SK-MEL-5 (cell line): ENCODE measurements around the gene PPP2R5C. TPM values are rescaled to one million over a fixed set of nuclear protein-coding genes. Genes with fewer than 3 reads are reported as not detected.

Experiments used
- DNase-seq: peaks from one replicate; pipeline ENCODE4 v3.0.0-alpha.2; 2016; ENCODE audit warnings: low read depth, low spot score
- in situ Hi-C: cut with HindIII; loops from 2 replicates; pipeline ENCODE4 v1.10.0; 2016; ENCODE audit warnings: low sequenced_read_pairs, high pct_unique_total_duplicates, low pct_unique_long_range_greater_than_20kb
- total RNA-seq: library from RNA; depleted of rRNA; stranded (reverse); fragments of >200 nt; shearing (Covaris generic); gene quantifications from 2 replicates; pipeline ENCODE4 v1.2.3, GENCODE V29; 2014

Gene PPP2R5C
- total RNA-seq, 1 experiment from 2014 or later: 235 TPM

DNA sequence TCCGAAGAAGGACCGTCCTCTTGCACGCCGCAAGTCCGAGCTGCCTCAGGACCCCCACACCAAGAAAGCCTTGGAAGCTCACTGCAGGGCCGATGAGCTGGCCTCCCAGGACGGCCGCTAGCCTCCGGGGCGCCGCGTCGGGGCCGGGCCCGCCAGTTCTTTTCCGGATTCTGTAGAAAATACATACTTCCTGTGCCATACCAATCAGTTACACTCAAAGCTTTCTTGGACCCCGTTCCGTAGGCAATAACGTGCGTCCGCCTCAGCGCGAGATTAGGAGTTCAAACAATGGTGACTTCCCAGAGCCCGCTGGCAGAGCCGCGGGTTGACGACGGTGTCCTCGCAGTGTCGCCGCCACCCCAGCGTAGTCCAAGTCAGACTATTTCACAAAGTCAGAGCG, 163.6 kb downstream of the PPP2R5C start:
- DNase-seq: no peak
- in situ Hi-C loops: no loop called here

DNA sequence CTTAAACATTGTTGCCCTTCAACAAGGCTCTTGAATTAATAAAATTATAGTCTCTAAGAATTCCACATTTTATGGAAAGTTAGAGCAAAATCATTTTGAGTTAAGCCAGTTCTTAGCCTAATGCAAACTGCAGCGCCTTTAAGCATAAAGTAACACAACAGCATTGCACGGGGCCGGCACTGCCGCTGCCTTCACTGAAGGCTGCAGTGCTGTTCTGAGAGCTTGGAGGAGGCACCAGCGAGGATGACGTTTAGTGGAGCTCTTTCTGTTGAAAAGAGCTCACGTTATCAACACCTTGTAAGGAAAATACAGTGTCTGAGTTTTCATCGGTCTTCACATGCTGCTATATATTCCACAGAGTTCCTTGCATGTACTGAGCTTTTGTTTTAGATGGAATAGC, 164.6 kb downstream of the PPP2R5C start:
- no peak for DNase-seq
- in situ Hi-C loops: no loop called here

DNA sequence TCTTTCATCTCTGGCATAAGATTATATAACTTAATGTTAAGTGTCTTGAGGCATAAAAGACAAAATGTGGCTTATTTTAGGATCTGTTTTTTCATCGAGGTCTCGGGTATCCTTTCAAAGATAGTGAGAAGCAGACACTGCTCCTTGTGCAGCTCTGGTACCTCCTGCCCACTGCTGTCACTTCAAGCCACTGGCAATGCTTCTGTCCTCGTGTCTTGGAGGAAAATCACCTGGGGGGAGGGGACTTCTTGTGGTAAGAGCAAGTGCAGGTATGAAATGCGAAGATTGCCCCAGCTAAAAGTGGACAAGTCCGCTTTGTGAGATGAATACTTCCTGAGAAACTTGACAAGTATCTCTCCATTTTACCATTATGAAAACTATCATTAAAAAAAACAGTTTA, 165.1 kb downstream of the PPP2R5C start:
- DNase-seq: no peak
- in situ Hi-C loops: no loop called here

DNA sequence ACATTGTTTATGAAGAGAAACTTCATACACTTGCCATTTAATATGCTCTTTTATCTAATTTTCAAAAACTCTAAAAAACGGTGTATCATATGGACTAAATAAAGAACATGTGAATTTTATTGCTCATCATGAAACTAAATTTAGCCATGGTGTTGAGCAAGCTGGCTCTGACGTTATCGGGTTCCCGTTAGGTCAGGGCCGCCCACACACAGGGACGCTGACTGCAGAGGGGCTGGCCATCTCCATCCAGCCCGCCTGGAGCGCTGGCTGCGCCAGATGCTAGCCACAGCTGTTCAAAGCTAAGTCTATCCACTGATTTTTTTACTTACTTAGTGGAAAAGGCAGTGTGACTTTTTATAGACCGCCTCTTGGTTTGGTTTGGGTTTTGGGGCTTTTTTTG, 166.3 kb downstream of the PPP2R5C start:
- in situ Hi-C loops: no loop called here
- DNase-seq: peak; percentile 49

DNA sequence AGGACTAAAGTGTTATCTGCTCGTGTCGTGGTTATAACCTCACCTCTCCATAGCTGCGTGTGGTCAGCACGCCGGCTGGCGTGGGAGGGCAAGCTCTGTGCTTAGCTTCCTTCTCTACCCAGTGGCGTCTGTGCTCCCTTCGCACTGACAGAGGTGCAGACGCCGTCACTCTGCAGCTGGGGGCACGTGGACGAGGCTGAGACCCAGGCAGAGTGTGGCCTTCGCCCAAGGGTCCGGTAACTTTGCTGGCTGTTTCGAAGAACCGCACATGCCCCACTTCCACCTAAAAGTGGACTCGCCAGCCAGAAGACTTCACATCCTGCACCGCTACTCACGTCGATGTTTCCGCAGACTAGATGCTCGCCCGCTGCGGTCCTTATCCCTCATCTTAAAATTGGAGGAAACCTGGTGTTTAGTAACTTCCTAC, 166.9 kb downstream of the PPP2R5C start:
- in situ Hi-C loops: no loop called here
- DNase-seq: no peak

DNA sequence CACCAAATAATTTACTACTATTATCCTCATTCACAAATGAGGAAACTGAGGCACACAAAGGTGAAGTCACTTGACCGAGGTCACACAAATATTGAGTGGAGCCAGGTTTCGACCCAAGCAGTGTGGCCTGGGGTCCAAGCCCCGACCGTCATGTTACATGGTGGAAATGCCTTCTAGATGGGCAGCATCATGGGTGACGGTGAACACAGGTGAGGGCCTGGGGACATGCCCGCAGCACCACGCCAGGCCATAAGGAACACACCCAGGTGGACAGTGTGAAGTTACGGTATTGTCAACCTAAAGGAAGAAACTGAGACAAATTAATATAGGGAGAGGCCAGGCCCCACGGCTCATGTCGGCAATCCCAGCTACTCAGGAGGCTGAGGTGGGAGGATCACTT, 167.6 kb downstream of the PPP2R5C start:
- in situ Hi-C loops: no loop called here

DNA sequence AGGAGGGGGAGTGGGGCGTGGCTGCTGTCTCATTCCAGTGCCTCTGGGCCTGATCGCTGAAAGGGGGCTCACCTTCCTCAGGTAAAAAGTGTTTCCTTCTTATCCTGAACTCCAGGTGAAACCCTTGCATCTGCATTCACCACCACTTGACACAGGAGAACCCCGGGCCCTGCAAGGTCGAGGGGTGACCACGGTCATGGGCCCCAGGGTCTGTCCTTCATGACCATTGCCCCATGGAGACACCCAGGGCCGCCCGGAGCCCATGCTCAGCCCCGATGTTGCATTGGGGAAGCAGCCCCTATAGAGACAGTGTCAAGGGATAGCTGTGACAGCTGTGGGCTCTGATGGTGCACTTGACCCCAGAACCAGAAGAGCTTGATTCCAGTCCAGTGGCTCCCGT, 168.4 kb downstream of the PPP2R5C start:
- in situ Hi-C loops: no loop called here
- DNase-seq: no peak

More for the DNA sequence above, 167.6 kb downstream of the PPP2R5C start:
- no peak for DNase-seq

DNA sequence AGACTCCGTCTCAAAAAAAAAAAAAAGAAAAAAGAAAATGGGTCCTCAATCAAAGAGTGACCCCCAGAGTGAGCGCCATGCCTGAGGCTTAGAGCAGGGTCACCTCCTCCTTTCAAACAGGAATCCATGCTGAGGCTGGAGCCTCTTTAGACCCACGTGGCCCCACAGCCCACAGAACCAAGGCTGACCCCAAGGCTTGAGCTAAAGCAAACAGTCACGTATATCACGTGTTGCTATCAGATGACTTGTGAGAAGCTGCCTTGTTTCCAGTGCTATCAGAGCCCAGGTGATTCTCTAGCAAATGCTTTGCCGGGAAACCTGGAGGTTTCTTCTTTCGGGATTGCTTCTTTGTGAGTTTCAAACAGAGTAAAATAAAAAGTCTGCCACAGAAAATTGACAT, 171.2 kb downstream of the PPP2R5C start:
- in situ Hi-C loops: no loop called here
- peak; percentile 69 for DNase-seq

DNA sequence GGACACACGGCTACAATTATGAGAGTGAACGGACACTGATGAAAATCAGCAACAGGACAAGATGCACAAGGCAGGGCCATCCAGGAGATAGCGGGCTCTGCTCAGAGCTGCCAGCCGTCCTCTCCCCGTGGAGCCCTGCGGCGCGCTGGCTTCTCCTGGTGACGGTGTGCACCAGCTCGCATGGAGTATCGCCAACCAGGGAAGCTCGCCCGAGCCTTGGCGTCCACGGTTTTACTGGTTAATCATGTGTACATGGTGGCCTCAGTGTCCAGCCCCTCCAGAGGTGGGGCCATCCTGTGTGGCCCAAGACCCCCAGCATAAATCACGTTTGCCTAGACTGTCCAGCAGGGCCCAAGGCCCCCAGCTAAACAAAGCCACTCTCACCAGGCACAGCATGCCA, 171.7 kb downstream of the PPP2R5C start:
- no peak for DNase-seq
- in situ Hi-C loops: no loop called here

DNA sequence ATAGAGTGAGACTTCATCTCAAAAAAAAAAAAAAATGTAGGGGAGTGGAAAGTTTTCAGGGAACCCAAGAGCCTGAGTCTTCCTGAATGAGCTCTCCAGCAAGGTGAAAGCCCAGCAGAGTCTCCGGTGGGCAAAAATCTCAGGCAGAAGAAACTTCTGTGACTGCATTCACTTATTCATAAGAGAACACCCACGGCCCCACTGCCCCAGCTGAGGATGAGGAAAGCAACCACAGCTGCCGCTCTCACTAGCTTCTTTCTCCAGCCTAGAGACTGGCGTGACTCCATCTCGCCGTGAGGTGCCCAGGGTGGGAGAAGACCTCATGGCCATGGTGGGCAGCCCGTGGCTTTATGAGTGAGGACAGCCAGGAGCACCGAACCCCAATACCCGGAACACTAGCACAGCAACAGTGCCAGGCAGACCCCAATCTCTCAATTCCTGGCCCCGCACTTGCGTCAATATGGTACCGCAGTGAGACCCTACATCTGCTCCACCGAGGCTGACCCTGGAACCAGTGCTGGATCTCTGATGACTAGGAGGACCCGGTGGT, 173.2 kb downstream of the PPP2R5C start:
- in situ Hi-C loops: no loop called here
- no peak for DNase-seq

DNA sequence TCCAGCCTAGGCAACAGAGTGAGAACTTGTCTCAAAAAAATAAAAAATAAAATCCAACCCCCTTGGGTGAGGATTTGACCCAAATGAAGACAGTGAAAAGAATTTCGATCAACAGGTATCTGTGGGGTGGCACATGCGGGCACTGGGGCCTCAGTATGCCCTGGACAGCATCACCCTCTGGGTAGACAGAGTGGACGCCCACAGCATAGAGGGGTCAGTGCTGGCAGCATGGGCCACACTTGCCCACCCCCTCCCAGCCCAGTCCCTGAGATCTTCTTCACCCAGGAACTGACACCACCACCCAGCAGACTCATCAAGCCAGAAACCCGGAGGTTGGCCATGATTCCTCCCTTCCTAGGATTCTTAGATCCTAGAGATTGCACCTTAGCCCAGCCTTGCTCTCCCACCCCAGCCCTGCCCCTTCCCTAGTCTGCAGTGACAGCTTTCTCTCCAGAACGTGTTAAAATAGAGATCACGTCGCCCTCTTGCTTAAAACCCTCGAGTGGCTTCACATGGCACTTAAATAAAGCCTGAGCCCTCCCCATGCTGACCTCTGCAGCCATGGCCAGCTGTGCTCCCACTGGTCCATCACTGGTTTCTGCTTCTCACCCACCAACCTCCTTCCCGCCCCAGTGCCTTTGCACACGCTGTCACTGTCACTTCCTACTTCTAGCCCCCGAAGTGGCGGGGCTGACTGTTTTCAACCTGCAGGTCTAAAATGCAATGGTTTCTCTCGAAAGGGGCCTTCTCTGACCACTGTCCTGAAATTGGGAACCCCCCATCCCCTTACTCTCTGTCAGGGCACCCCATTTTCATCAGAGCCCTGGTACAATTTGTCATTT, 176.6 kb downstream of the PPP2R5C start:
- in situ Hi-C loops: no loop called here
- no peak for DNase-seq

DNA sequence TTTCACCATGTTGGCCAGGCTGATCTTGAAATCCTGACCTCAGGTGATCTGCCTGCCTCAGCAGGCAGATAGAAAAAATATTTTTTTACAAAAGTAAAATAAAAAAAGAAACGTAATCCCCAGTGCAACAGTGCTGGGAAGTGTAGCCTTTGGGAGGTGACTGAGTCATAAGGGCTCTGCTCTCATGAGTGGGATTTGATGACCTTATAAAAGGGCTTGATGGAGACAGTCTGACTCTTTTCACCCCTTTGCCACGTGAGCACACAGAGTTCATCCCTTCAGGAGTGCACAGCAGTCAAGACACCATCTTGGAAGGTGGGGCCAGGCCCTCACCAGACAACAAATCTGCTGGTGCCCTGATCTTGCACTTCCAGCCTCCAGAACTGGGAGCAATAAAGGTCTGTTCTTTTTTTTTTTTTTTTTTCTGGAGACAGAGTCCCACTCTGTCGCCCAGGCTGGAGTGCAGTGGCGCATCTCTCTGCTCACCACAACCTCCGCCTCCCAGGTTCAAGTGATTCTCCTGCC, 178.2 kb downstream of the PPP2R5C start:
- DNase-seq: no peak

DNA sequence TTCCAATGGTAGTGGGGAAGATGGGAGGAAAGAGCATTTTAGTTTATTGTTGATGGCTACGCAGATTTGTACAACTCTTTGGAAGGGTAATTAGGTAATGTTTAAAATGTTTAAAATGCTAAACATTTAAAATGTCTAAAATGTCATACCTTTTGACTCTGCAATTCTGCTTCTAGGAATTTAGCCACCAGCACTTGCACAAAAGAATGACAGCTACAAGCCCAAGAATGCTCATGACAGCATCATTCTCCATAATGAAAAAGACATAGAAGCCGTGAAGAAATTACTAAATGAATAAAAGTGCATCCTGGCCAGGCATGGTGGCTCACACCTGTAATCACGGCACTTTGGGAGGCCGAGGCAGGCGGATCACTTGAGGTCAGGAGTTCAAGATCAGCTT, 182.9 kb downstream of the PPP2R5C start:
- DNase-seq: no peak
- in situ Hi-C loops: no loop called here

More for the DNA sequence above, 178.2 kb downstream of the PPP2R5C start:
- in situ Hi-C loops: no loop called here

DNA sequence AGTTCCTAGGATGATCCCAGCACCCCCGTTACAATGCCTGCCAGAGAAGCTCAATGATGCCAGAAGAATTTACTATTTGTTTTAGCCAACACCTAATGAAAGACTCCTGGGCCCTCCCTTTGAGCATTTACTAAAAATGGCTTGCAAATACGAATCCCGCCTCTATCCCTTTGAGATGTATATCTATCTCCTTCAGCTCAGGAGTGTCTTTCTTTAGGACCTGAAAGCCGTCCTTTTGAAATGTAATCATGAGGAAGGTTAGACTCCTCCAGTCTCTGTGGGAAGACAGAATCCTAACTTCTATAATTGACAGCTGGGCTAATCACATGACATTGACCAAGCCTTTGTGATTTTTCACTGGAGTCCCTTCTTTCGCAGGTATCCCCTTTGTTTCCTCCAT, 183.7 kb downstream of the PPP2R5C start:
- no peak for DNase-seq
- in situ Hi-C loops: no loop called here

DNA sequence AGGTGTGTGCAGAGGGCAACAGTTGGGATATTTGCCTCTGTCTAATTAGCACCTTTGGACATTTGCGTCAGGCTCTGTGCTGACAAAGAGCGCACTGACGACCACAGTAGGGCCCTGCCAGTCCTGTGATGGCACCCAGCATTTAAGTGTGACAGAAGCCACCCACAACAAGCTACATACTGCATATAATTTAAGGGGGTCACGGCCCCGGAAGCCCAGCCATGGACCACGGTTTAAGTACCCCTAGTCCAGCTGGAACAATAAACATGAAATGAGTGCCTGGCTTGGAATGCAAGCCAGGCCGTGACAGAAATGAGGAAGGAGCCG, 186.0 kb downstream of the PPP2R5C start:
- in situ Hi-C loops: no loop called here
- DNase-seq: no peak

DNA sequence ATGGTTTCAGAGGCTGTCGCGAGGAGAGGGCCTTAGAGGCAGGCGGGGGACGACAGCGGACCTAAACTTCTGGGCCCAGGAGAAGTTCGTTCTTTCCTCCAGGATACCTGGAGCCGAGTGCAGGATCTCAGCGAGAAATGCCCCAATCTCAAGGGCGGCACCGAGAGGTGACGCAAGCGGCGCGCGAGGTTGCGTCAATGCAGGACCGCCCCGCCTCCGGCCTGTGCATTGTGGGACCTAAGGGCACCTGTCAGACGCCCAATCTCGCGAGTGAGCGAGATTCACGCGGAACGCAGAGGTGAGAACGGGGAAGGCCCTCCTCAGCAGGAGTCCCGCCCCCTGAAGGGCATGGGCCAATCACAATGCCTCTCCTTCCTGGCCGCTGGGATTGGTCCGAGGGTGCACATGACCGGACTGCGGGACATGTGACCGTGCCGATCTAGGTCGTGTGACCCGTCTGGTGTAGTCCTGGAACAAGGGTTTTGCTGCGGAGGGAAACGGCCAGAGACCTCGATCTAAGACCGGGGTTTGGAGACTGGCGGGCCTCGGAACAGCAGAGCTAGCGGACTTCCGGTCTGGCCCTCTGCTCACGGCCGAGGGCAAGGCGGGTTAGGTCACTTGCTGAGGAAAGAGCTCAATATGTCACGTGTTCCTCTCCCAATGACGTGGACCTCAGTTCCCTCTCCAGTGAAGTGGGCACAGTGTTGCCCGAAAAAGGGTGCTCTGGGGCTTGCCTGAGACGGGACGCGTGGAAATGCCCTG, 186.6 kb downstream of the PPP2R5C start:
- peak; percentile 100 for DNase-seq
- in situ Hi-C loops: no loop called here

DNA sequence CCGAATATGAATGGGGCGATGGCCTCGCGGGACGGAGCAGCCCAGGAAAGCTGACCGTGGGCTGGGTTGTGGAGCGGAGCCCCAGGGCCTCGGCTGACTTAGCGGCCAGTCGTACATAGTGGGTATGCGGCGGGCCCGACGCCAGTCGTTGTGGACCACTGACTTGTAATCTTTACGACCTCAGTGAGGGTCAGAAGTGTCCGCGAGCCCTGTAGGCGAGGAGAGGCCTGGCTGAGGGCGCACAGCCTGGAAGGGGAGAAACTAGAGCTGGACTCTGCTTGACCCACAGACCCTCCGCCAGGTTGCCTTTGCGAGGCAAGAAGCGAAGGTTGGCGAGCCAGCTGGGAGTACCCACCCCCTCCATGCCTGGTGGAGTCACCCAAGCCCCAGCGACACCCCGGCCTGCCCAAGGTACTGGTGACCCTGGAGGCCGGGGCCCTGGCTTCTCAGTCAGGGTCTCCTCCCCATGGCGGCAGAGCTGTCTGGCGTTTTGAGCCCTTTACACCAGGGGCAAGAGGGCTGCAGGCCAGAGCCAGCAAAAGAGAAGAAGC, 187.2 kb downstream of the PPP2R5C start:
- in situ Hi-C loops: no loop called here
- no peak for DNase-seq

DNA sequence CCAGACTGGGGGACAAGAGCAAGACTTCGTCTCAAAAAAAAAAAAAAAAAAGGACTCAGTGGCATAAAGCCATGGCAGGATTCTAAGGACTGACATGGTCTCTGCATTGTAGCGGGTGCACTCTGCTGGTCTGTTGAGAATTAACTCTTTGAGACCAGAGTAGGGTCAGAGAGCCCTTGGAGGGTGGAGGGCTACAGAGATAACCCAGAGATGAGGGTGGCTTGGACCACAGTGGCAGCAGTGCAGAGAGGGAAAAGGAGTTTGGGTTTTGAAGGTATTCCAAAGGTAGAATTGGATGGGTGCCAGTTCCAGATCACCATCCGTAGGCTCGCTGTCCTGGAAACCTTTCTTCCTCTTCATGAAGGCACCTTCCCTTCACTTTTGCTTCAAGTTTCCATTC, 188.6 kb downstream of the PPP2R5C start:
- no peak for DNase-seq
- in situ Hi-C loops: no loop called here
